ENCODE measurements around the gene FPR2.

GRCh38 chr19:51749979-51750378, 11.0 kb upstream of the FPR2 start:
- TF ChIP-seq POLR2A (IDR thresholded peaks at IDR 0.05): no peak
- TF ChIP-seq CTCF (IDR thresholded peaks at IDR 0.05 in 4 of 5, conservative IDR thresholded peaks at IDR 0.05 in 1 of 5): no peak
